Liver (tissue), 9 donors: ENCODE results near the gene PNN. TPM values are rescaled to one million over a fixed set of nuclear protein-coding genes. Genes with fewer than 3 reads are reported as not detected.

Experiments used
- DNase-seq: peaks from one replicate; pipeline ENCODE4 v3.0.0-alpha.2; 2017; ENCODE audit warnings: low spot score
- H3K27ac ChIP-seq, 2 donors: one replicate each; pipeline ENCODE4 v1.7.0; 2013; ENCODE audit warnings: inconsistent platforms in 2 of 2, low read length in 2 of 2, control low read depth in 1 of 2, low read depth in 1 of 2, mild to moderate bottlenecking in 1 of 2
- H3K27me3 ChIP-seq, 4 donors: one replicate each; pipeline versions ENCODE4 v1.6.1 to v1.7.0; 2013; ENCODE audit warnings: low read length in 3 of 4, inconsistent platforms in 1 of 4, mild to moderate bottlenecking in 1 of 4, moderate library complexity in 1 of 4; ENCODE audit not compliant: control insufficient read depth in 4 of 4, insufficient read depth in 4 of 4
- H3K36me3 ChIP-seq, 4 donors: one replicate each; pipeline versions ENCODE4 v1.6.1 to v1.7.0; 2013; ENCODE audit warnings: low read length in 3 of 4, mild to moderate bottlenecking in 3 of 4, low read depth in 1 of 4, moderate library complexity in 1 of 4; ENCODE audit not compliant: control insufficient read depth in 4 of 4, insufficient read depth in 3 of 4
- H3K4me1 ChIP-seq, 4 donors: one replicate each; pipeline versions ENCODE4 v1.6.1 to v1.7.0; 2013; ENCODE audit warnings: low read length in 3 of 4, mild to moderate bottlenecking in 3 of 4, moderate library complexity in 1 of 4; ENCODE audit not compliant: control insufficient read depth in 4 of 4, insufficient read depth in 4 of 4
- H3K4me3 ChIP-seq, 3 donors: one replicate each; pipeline versions ENCODE4 v1.6.1 to v1.7.0; 2013; ENCODE audit warnings: low read length in 3 of 3, control low read depth in 1 of 3, low read depth in 1 of 3, mild to moderate bottlenecking in 1 of 3
- H3K9ac ChIP-seq, 2 donors: one replicate each; pipeline ENCODE4 v1.7.0; 2013; ENCODE audit warnings: low read length in 2 of 2, mild to moderate bottlenecking in 2 of 2, moderate library complexity in 2 of 2, control low read depth in 1 of 2, low read depth in 1 of 2
- H3K9me3 ChIP-seq, 4 donors: one replicate each; pipeline versions ENCODE4 v1.6.1 to v1.7.0; 2013; ENCODE audit warnings: low read length in 3 of 4; ENCODE audit not compliant: control insufficient read depth in 4 of 4
- EGR1 ChIP-seq, 2 donors: IDR thresholded peaks; 2 replicates each; pipeline ENCODE4 v1.6.1; 2016 to 2018; ENCODE audit warnings: antibody characterized with exemption in 2 of 2, low read depth in 2 of 2
- FOXA1 ChIP-seq: IDR thresholded peaks from 2 replicates; pipeline ENCODE4 v1.6.1; 2016; ENCODE audit warnings: antibody characterized with exemption
- FOXA2 ChIP-seq: IDR thresholded peaks from 2 replicates; pipeline ENCODE4 v1.6.1; 2016; ENCODE audit warnings: antibody characterized with exemption
- GABPA ChIP-seq, 2 donors: IDR thresholded peaks in 1 of 2; conservative IDR thresholded peaks in 1 of 2; 2 replicates each; pipeline ENCODE4 v1.6.1; 2016; ENCODE audit warnings: antibody characterized with exemption in 2 of 2, mild to moderate bottlenecking in 1 of 2, moderate library complexity in 1 of 2
- HNF4A ChIP-seq, 2 donors: conservative IDR thresholded peaks; 2 replicates each; pipeline ENCODE4 v1.6.1; 2016; ENCODE audit warnings: antibody characterized with exemption in 2 of 2, mild to moderate bottlenecking in 2 of 2
- JUND ChIP-seq, 2 donors: IDR thresholded peaks; 2 replicates each; pipeline ENCODE4 v1.6.1; 2016; ENCODE audit warnings: antibody characterized with exemption in 2 of 2
- NR2F2 ChIP-seq: IDR thresholded peaks from 2 replicates; pipeline ENCODE4 v1.6.1; 2016; ENCODE audit warnings: antibody characterized with exemption
- RAD21 ChIP-seq, 2 donors: IDR thresholded peaks; 2 replicates each; pipeline ENCODE4 v1.6.1; 2016; ENCODE audit warnings: antibody characterized with exemption in 2 of 2, mild to moderate bottlenecking in 2 of 2
- RXRA ChIP-seq, 2 donors: IDR thresholded peaks; 2 replicates each; pipeline ENCODE4 v1.6.1; 2017 to 2018; ENCODE audit warnings: antibody characterized with exemption in 2 of 2, mild to moderate bottlenecking in 1 of 2
- SP1 ChIP-seq: IDR thresholded peaks from 2 replicates; pipeline ENCODE4 v1.6.1; 2018; ENCODE audit warnings: antibody characterized with exemption, mild to moderate bottlenecking
- TAF1 ChIP-seq: conservative IDR thresholded peaks from 2 replicates; pipeline ENCODE4 v1.6.1; 2016; ENCODE audit warnings: antibody characterized with exemption, mild to moderate bottlenecking
- WGBS: extraction: QIAGEN DNeasy Blood & Tissue Kit; methylation state at CpG from one replicate; pipeline ENCODE4 v1.1.7; 2013; 5-methylcytosine and 5-hydroxymethylcytosine counted together
- polyA plus RNA-seq, 2 donors: library from polyadenylated mRNA; stranded (reverse) in 1 of 2; unstranded in 1 of 2; fragments of 200-250 nt in 1 of 2; fragments of >200 nt in 1 of 2; fragmentation: Nextera tagmentation in 1 of 2; extraction: Ambion mirVana in 1 of 2; gene quantifications; one replicate each; pipeline versions ENCODE4 v1.2.1 to v1.2.3, GENCODE V29; 2013 to 2015
- total RNA-seq, 2 donors: library from RNA; depleted of rRNA; stranded (reverse); fragments of >200 nt; gene quantifications; one replicate each; pipeline ENCODE4 v1.2.3, GENCODE V29; 2014
- TF ChIP-seq, protein P1 (sequence below): IDR thresholded peaks from 2 replicates; pipeline ENCODE4 v1.6.1; 2016; ENCODE audit warnings: antibody characterized with exemption, mild to moderate bottlenecking
- TF ChIP-seq, protein P2 (sequence below): IDR thresholded peaks from 2 replicates; pipeline ENCODE4 v1.6.1; 2016; ENCODE audit warnings: antibody characterized with exemption
- TF ChIP-seq, protein P3 (sequence below): IDR thresholded peaks from 2 replicates; pipeline ENCODE4 v1.6.1; 2016; ENCODE audit warnings: antibody characterized with exemption
- TF ChIP-seq, protein P4 (sequence below): fragments of 150-350 bp; IDR thresholded peaks from 2 replicates; pipeline ENCODE4 v1.5.1; 2017; ENCODE audit warnings: improper control_type of control experiment, low read depth, low read length; ENCODE audit not compliant: missing input control
- TF ChIP-seq, protein P5 (sequence below): IDR thresholded peaks from 2 replicates; pipeline ENCODE4 v1.6.1; 2016; ENCODE audit warnings: antibody characterized with exemption
- donor health status: healthy.
- donor health status: healthy.
- donor health status: healthy.
- donor health status: healthy.
- donor health status: healthy.

PNN gene
- total and polyA plus RNA-seq, 4 donors: 11.3 to 56.7 (median 23.8) TPM

DNA sequence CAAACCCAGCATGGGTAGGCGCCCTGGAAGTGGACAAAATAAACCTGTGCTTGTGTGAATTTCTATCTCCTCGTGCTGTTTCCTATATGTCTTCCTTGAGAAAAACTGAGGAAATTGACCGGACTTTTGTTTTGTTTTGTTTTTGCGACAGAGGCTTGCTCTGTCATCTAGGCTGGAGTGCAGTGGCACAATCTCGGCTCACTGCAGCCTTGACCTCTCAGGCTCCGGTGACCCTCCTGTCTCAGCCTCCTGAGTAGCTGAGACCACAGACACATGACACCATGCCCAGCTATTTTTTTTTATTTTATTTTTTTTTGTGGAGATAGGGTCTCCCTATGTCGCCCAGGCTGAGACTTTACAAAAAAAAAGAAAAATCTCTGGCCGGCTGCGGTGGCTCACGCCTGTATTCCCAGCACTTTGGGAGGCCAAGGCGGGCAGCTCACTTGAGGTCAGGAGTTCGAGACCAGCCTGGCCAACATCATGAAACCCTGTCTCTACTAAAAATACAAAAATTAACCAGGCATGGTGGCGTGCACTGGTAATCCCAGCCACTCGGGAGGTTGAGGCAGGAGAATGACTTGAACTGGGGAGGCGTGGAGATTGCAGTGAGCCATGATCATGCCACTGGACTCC lies 36.2 kb downstream of the PNN start:
- no peaks in the 10 kb centered on the region for H3K36me3 ChIP-seq
- no peak for DNase-seq
- no peaks in the 10 kb centered on the region for H3K4me1 ChIP-seq
- no peaks in the 10 kb centered on the region for H3K27me3 ChIP-seq
- H3K27ac ChIP-seq: no peak overlapping the region
- no peak overlapping the region for H3K9ac ChIP-seq
- TF ChIP-seq NR2F2 (no peak), RAD21 (IDR thresholded peaks at IDR 0.05) (no peak), GABPA (IDR thresholded peaks at IDR 0.05 in 1 of 2, conservative IDR thresholded peaks at IDR 0.05 in 1 of 2) (no peak), FOXA1 (no peak), FOXA2 (no peak), TAF1 (no peak), HNF4A (conservative IDR thresholded peaks at IDR 0.05) (no peak), JUND (IDR thresholded peaks at IDR 0.05) (no peak), RXRA (IDR thresholded peaks at IDR 0.05) (no peak)
- TF ChIP-seq, protein P1, sequence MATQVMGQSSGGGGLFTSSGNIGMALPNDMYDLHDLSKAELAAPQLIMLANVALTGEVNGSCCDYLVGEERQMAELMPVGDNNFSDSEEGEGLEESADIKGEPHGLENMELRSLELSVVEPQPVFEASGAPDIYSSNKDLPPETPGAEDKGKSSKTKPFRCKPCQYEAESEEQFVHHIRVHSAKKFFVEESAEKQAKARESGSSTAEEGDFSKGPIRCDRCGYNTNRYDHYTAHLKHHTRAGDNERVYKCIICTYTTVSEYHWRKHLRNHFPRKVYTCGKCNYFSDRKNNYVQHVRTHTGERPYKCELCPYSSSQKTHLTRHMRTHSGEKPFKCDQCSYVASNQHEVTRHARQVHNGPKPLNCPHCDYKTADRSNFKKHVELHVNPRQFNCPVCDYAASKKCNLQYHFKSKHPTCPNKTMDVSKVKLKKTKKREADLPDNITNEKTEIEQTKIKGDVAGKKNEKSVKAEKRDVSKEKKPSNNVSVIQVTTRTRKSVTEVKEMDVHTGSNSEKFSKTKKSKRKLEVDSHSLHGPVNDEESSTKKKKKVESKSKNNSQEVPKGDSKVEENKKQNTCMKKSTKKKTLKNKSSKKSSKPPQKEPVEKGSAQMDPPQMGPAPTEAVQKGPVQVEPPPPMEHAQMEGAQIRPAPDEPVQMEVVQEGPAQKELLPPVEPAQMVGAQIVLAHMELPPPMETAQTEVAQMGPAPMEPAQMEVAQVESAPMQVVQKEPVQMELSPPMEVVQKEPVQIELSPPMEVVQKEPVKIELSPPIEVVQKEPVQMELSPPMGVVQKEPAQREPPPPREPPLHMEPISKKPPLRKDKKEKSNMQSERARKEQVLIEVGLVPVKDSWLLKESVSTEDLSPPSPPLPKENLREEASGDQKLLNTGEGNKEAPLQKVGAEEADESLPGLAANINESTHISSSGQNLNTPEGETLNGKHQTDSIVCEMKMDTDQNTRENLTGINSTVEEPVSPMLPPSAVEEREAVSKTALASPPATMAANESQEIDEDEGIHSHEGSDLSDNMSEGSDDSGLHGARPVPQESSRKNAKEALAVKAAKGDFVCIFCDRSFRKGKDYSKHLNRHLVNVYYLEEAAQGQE: no peak
- TF ChIP-seq, protein P2, sequence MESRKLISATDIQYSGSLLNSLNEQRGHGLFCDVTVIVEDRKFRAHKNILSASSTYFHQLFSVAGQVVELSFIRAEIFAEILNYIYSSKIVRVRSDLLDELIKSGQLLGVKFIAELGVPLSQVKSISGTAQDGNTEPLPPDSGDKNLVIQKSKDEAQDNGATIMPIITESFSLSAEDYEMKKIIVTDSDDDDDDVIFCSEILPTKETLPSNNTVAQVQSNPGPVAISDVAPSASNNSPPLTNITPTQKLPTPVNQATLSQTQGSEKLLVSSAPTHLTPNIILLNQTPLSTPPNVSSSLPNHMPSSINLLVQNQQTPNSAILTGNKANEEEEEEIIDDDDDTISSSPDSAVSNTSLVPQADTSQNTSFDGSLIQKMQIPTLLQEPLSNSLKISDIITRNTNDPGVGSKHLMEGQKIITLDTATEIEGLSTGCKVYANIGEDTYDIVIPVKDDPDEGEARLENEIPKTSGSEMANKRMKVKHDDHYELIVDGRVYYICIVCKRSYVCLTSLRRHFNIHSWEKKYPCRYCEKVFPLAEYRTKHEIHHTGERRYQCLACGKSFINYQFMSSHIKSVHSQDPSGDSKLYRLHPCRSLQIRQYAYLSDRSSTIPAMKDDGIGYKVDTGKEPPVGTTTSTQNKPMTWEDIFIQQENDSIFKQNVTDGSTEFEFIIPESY: no peak
- TF ChIP-seq, protein P3, sequence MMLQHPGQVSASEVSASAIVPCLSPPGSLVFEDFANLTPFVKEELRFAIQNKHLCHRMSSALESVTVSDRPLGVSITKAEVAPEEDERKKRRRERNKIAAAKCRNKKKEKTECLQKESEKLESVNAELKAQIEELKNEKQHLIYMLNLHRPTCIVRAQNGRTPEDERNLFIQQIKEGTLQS: no peak
- TF ChIP-seq, protein P4, sequence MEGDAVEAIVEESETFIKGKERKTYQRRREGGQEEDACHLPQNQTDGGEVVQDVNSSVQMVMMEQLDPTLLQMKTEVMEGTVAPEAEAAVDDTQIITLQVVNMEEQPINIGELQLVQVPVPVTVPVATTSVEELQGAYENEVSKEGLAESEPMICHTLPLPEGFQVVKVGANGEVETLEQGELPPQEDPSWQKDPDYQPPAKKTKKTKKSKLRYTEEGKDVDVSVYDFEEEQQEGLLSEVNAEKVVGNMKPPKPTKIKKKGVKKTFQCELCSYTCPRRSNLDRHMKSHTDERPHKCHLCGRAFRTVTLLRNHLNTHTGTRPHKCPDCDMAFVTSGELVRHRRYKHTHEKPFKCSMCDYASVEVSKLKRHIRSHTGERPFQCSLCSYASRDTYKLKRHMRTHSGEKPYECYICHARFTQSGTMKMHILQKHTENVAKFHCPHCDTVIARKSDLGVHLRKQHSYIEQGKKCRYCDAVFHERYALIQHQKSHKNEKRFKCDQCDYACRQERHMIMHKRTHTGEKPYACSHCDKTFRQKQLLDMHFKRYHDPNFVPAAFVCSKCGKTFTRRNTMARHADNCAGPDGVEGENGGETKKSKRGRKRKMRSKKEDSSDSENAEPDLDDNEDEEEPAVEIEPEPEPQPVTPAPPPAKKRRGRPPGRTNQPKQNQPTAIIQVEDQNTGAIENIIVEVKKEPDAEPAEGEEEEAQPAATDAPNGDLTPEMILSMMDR: no peak
- WGBS: 88% methylated on average over 15 of the region's 15 CpGs
- H3K9me3 ChIP-seq: no peaks in the 10 kb centered on the region
- no peak overlapping the region for H3K4me3 ChIP-seq

DNA sequence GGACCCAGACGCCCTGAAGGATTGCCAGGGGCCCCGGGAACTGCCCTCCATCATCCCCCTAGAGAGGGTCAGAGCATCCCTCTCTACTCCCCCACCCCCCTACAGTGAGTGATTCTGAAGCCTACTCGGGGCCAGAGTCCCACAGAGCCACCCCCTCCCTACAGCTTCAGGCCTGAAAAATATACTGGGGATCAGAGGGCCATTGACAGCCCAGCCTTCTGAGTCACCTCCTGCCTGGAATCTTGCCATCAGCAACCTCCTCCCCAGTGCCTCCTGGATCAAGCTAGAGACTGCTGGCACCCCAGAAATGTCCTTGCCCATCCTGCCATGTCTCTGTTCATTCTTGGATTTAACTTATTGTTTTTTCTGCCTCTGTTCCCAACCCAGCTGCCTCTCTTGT lies 37.0 kb downstream of the PNN start:
- no peak for DNase-seq
- 93% methylated on average over 3 of the region's 3 CpGs for WGBS

More for the DNA sequence above, 37.0 kb downstream of the PNN start:
- no peak for TF ChIP-seq HNF4A (conservative IDR thresholded peaks at IDR 0.05)
- no peak for TF ChIP-seq GABPA (IDR thresholded peaks at IDR 0.05 in 1 of 2, conservative IDR thresholded peaks at IDR 0.05 in 1 of 2)
- TF ChIP-seq, protein P1: no peak
- TF ChIP-seq, protein P5, sequence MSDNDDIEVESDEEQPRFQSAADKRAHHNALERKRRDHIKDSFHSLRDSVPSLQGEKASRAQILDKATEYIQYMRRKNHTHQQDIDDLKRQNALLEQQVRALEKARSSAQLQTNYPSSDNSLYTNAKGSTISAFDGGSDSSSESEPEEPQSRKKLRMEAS: no peak
- no peak for TF ChIP-seq TAF1
- no peak for TF ChIP-seq JUND (IDR thresholded peaks at IDR 0.05)
- no peak for TF ChIP-seq EGR1 (IDR thresholded peaks at IDR 0.05; ENCODE audit: low read depth in 2 of 2)
- no peak for TF ChIP-seq SP1
- no peak for TF ChIP-seq FOXA1
- TF ChIP-seq RXRA (IDR thresholded peaks at IDR 0.05): no peak
- TF ChIP-seq, protein P3: no peak
- H3K36me3 ChIP-seq: no peaks in the 10 kb centered on the region
- H3K27me3 ChIP-seq: no peaks in the 10 kb centered on the region
- H3K4me1 ChIP-seq: no peaks in the 10 kb centered on the region
- no peak overlapping the region for H3K27ac ChIP-seq
- no peak overlapping the region for H3K4me3 ChIP-seq
- no peak overlapping the region for H3K9ac ChIP-seq
- H3K9me3 ChIP-seq: no peaks in the 10 kb centered on the region
